Measurements from ENCODE around the gene ST7L. TPM values are rescaled to one million over a fixed set of nuclear protein-coding genes. Genes with fewer than 3 reads are reported as not detected.

The ST7L gene
- total RNA-seq, 1 donor from 2014 or later: 26.3 TPM

DNA sequence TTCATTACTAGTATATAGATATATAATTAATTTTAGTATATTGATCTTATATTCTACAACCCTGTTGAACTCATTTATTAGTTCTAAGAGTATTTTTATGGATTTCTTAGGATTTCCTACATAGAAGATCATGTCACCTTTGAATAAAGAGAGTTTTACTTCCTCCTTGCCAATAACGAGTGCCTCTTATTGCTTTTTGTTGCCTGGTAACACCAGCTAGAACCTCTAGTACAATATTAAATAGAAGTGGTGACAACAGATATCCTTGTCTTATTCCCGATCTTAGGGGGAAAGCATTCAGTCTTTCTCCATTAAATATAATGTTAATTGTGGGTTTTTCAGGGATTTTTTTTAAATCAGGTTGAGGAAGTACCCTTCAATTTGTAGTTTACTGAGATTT lies 69.4 kb downstream of the ST7L start:
- no peak for DNase-seq (ENCODE audit: low read depth)

DNA sequence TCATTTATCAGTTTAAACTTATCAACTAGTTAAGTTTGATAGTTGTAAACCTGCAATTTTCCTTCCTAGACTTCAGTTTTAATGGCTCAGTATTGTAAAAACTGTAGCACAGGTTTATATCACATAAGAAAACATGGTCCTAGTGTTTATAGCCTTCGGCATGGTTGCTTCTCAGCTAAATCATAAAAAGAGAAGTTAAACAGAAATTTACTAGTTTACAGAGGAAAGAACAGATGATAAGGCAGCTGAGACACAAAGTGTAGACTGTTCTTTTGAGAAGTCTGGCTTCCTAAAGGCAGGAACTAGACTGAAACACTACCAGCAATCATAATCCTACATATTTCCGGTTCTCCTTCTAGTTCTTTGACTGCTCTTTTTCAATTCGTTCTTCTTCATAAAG lies 70.4 kb downstream of the ST7L start:
- no peak for DNase-seq (ENCODE audit: low read depth)

DNA sequence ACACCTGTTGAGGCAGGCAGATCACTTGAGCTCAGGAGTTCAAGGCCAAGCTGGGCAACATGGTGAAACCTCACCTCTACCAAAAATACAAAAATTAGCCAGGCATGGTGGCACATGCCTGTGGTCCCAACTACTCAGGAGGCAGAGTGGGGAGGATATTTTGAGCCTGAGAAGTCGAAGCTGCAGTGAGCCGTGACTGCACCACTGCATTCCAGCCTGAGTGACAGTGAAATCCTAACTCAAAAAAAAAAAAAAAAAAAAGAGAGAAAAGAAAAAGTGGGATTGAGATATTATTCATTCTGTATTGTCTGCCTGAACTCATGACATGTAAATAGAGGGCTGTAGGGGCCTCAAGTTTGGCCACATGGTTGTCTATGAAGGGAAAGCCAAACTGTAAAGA lies 72.9 kb downstream of the ST7L start:
- DNase-seq (ENCODE audit: low read depth): peak; percentile 44

DNA sequence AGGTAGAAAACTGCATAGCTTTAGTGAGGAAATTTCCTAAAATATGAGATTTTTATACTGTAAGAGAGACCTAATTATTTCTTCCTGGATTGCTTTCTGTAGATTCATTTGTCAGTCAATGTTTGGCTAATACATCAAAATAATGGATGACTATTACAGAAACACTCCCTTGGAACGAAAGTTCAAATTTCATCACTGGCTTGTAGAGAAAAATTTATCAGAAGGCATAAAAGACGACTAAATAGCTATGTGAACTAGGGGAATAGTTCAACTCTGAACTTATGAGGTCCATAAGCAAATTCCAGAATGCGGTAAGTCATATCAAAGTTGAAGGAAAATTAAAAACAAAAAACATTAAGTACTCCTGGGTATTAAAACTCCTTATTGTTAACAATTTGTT lies 74.2 kb downstream of the ST7L start:
- peak; percentile 10 for DNase-seq (ENCODE audit: low read depth)

DNA sequence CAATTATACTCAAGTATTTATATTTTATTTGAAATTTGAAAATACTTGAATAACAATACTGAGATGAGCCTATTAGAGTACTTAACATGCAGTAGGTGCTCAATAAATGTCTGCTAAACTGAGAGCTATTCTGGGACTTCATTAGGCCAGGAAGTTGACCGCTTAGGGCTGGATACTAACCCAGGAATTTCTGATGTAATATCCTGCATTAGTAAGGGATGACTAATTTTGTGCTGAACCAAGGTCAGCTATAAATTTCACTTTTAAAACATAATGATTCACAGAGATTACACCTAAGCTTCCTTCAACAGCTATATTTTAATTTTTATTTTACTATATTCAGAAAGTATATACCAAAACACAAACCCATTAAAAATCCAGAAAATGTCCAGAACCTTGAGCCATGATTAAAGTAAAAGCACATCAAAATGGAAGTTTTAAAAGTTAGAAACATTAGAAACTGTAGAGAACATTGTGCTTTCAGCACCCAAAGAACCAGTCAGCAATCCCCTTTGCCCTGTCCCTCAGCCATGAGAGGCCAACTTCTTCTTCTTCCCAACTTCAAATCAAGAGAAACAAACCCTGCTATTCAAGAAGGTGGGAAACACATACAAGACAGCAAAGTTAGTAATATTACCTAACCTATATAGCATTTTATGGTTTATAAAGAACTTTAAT lies 74.8 kb downstream of the ST7L start:
- peak; percentile 86 for DNase-seq (ENCODE audit: low read depth)

DNA sequence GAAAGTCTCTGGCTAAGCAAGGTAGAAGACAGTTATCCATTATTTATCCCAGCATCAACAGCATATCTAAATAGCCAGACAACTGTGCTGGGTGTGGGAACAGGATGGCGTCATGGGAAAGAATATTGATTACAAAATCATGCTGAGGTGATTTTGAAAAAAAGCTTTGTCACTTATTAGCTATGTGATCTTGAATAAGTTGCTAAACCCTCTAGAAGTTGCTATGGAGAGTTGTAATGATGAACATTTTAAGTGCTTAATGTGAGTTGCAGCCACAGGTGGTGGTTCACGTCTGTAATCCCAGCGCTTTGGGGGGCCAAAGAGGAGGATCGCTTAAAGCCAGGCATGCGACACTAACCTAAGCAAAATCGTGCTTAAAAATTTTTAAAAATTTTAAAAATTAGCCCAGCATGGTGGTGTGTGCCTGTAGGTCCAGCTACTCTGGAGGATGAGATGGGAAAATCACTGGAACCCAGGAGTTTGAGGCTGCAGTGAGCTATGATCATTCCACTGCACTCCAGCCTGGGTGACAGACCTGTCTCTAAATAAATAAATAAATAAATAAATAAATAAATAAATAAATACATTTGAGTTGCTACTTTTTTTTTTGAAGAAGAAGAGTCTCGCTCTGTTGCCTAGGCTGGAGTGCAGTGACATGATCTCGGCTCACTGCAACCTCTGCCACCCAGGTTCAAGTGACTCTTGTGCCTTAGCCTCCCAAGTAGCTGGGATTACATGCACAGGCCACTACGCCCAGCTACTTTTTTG lies 76.6 kb downstream of the ST7L start:
- no peak for DNase-seq (ENCODE audit: low read depth)

DNA sequence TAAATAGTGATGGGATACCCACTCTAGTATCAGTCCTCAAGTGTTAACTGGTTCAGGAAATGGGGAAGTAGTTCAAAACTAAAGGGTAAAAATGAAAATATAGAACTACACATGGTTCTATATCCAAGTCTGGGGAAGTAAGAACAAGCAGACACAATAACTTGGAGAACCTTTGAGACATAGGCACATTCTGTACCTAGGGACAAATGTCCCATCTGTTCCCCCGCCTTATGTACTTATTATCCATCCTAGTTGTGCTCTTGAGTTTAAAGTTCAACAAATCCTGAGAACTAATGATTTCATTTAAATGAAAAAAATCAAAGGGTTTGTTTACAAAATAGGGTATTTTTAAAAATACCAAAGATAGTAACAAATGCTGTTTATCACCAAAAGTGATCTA lies 77.6 kb downstream of the ST7L start:
- DNase-seq (ENCODE audit: low read depth): no peak

DNA sequence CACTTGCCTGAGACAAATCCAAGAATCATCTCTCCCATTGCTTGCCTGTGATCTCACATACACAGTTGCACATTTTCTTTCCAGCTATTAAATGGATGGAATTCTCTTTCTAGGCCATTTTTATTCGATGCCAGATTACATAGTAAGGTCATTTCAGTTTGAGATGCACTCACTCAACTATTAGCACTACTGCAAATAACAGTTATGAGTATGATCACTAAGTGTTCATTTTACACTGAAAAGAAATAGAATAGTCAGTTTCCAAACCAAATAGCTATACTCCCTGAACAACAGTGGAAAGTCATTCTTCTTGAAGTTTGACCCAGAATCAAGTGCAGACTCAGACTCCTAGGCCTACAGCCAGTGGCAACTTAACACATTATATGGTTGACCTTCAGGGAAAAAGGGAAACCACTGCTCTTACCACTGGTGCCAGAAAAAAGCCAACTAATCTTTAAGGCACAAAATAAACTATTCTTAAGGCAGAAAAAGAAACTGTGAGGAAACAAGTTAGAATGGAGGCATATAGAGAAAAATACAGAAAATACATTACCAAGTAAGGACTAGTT lies 78.6 kb downstream of the ST7L start:
- no peak for DNase-seq (ENCODE audit: low read depth)

DNA sequence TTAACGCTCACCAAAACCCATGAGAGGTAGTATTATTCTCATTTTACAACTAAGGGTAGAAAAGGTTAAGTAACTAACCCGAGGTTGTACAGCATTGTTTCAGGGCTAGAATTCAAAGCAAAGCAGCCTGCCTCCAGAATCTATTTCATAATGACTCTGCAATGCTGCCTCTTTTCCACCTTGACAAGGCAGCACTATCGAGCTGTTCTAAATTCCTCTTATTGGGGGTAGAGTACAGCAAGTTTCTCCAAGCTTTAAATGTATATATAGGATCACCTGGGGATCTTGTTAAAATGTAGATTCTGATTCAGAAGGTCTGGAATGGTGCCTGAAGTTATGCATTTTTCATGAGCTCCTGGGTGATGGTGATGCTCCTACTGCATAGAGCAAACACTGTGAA lies 80.1 kb downstream of the ST7L start:
- DNase-seq (ENCODE audit: low read depth): no peak

DNA sequence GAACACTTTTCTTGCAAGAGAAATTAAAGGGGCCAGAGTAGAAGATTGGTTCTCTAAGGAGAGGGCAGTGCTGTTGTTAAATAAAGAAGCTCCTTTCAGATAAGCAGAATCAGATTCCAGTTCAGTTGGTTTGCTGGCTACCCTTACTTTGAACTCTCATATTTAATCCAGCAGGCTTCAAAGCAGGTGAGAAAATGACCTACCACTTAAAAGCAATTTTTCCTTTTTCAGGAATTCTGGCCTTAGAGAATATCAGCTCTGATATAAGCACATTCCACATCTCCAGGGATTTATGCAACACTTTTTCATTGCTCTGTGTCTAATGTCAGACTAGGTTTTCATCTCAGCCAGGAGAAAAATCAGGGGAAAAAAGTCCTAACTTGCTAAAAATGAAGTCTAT lies 81.5 kb downstream of the ST7L start:
- DNase-seq (ENCODE audit: low read depth): no peak

DNA sequence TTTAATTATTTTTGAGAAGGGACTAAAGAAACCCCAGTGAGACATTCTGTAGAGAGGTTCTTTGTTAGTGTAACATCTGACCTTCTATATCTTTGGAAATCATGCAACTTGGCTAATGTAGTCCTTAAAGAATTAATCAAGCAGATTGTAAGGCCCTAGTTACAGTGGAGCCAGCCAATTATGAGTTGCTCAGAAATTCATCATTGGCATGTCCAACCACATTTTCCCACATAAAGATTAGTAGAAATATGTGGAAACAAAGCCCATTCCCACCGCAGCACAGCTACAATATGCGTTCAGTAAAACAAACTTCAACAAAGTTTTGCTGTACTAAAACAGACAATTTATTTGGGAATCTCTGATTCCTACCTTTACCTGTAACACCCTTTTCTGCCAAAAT lies 82.4 kb downstream of the ST7L start:
- DNase-seq (ENCODE audit: low read depth): no peak

DNA sequence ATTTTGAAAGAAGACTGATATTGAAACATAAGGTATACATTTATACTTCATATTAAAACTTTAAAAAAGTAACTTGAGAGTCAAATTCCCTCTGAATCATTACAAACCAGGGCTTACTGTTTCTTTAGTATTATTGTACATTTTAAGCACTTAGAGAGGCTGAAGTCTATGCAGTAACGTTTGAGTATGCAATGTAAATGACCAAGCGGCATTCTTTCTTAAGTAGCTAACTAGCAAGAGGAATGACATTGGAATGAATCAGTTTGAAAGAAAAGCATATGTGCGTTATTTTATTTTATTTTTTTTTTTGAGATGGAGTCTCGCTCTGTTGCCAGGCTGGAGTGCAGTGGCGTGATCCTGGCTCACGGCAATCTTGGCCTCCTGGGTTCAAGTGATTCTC lies 85.9 kb downstream of the ST7L start:
- no peak for DNase-seq (ENCODE audit: low read depth)

DNA sequence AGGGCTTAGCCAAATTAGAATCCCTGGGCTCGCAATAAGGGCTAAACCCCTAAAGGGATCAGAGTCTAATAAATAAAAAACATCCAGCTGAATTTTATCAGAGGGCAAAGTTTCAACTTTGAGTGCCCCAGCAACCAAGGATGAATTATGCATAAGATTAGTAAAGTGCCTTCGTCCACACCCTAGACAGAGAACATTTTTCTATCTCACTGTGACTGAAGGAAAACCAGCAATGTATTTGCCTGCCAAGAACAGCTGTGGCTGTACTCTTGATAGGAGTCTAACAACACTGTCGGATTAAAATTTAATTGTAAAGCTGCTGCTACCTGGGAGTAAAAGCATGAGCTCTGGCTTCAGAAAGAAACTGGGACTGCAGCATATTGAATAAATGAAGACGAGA lies 86.9 kb downstream of the ST7L start:
- DNase-seq (ENCODE audit: low read depth): no peak

DNA sequence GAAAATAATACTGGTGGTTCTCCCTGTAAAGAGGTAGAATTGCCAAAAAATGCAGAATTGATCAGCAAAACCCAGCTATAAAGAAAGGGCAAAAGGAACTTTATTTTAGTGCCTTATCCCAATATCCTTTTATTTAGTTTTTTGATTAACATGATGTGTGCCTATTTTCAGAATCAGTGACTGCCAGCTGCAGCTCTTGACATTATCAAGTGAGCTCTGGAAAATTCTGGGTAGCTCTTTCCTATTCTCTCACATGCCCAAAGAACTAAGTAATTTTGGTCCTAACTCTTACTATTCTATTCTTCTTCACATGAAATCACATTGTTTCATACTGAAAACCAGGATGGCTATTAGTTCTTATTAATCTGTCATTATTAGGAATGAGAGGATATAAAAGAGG lies 88.1 kb downstream of the ST7L start:
- DNase-seq (ENCODE audit: low read depth): no peak

DNA sequence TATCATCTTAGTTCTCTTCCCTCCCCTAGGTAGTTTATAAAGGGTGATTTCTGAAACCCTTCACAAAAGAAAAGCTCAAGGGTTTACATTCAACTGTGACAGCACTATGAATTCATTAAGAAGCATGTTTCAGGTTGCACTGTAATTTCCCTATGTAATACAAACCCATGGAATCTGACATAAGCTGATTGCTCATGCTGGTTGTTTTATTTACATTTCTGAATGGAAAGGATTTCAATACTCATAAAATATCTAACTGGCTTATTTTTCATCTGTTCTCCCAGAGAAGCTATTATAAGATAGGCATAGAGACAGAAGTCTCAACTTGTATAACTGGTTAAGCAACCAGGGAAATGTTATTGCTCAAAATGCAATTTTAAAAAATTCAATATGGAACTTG lies 89.6 kb downstream of the ST7L start:
- no peak for DNase-seq (ENCODE audit: low read depth)

DNA sequence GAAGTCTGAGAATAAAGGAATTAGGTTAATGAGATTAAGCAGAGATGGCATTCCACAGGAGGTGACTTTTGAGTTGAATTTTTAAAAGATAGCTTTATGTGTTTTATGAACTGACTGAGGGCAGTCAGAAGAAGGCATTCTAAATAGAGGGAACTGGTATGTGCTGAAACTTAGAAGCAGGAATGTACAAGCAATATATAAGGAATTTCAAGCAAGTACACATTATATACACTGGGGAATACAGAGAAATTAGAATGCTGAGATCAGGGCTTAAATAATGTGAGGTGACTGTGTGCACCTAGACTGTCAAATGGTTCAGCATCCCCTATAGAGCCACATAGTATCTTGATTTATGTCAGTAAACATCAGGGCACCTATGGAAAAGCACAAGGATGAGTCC lies 90.9 kb downstream of the ST7L start:
- DNase-seq (ENCODE audit: low read depth): no peak

DNA sequence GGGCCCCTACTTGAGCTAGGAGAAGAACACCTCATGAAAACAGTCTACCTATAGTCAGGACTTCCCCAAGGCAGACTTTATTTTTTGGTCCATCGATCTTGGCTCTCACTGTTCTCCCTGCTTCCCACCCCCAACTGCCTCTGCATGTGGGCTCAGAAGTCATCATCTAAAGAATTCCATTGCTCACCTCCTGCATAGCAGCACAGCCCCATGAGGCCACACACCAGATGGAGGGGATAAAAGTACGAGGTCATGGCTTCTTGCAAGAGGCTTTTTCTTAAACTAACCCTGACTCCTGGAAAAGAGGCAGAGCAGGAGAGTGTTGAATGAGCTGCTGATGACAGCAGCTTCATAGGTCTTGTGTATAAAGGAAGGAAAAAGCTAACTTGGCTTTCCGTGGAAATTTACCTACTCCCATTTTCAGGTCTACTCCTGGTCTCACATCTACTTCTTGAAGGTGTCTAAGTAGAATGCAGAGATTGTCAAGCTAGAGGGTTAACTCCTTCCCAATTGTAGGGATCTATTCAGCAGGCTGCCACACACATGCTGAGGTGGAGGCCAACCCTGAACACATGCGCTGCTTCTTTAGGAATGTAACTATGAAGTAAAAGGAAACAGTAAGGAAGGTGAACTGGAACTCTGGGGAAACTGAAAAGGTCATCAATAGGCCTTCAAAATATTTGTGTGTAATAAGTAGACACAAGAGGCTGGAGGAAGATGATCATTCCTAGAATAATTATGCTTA lies 91.5 kb downstream of the ST7L start:
- no peak for DNase-seq (ENCODE audit: low read depth)

DNA sequence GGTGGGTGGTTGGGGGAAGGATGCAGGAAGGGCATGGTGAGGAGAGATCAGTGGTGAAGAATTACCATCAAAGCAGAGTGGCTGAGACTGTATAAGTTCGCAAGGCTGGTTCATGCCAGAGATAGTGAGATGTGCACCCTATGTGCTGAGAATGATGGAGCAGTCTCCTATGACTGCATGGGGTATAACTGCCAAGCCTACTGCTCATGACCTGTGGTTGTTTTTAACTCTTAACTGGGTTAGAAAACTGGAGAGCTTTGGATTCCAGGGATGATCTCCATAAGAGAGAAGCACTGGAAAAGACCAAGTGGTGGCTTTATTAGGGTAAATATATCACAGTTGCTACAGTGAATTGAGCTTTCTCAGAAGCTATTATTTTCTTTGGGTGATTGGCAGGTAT lies 94.0 kb downstream of the ST7L start:
- DNase-seq (ENCODE audit: low read depth): no peak

DNA sequence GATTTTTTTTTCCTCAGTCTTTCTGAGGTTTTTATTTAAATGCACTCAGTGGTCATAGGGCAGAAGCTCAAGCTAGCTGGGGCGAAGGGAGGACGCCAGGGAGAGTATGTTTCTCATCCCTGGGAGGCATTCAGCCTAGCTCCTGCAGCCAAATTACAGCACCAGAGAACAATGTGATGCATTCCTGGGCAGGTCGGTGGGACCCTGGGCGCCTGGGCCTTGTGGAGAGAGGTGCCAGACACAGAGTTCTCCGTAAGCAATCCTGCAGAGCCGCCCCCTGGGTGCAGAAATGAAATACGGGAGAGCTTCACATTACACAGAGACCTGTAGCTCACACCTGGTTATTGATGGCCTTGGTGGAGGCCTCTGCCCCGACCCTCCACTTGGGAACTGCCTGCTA lies 94.7 kb downstream of the ST7L start:
- DNase-seq (ENCODE audit: low read depth): no peak

DNA sequence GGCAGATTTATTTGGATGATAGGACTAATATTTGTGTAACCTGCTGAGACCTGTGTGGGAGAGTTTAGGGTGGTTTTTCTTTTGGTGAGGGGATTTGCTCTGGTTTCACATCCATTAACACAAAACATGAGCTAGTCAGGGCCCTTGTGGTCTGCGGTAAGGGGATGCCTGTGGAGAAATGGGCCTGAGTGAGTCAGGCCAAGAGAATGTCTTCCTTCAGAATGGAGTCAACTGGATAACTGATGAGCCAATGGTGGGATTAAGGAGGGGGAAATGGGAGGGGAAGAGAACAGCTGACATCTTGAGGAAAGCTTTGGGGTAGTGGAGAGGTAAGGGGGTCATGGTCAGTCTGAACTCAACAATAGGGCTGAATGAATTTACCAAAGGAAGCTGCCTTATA lies 96.3 kb downstream of the ST7L start:
- peak; percentile 98 for DNase-seq (ENCODE audit: low read depth)

DNA sequence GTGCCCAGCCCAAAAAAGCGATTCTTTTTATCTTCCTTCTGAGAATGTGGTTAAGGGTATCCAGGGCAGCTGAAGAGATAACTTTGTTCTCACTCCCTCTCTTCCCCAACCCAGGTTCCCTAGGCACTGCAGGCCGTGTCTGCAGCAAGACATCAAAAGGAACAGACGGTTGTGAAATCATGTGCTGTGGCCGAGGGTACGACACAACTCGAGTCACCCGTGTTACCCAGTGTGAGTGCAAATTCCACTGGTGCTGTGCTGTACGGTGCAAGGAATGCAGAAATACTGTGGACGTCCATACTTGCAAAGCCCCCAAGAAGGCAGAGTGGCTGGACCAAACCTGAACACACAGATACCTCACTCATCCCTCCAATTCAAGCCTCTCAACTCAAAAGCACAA lies 98.8 kb downstream of the ST7L start:
- DNase-seq (ENCODE audit: low read depth): no peak

DNA sequence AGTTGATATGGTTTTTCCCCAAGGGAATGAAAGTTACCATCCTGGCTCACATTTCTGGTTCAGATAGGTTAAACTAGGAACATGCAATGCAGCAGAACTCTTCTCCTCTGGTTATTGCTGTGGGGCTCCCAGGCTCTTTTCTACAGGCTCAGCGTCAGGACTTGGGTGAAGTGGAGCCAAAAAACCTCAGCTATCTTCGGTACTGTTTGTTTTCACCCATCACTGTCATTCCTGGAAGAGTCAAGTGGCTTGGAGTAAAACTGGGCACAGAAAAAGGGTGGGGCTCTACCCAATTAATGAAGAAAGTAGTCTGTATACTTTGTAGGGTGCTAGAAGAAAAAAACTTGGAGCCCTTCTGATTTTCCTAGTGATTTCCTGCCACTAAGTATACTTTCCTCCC lies 100.8 kb downstream of the ST7L start:
- DNase-seq (ENCODE audit: low read depth): no peak

All from myocyte (in vitro differentiated cells).